ENCODE measurements around the gene SUPT20H. TPM values are rescaled to one million over a fixed set of nuclear protein-coding genes. Genes with fewer than 3 reads are reported as not detected.

Gene SUPT20H
- polyA plus RNA-seq, 3 donors = 24.7 to 39.8 (median 35.5) TPM

- DNase-seq = no peak
- intact Hi-C loops (cut with micrococcal nuclease) = no loop called here
- H4K20me1 ChIP-seq (ENCODE audit: insufficient read depth, low read length) = peaks cover 4% of the 10 kb centered on the region
- H3K36me3 ChIP-seq (replicated peaks in 1 of 2; ENCODE audit: control insufficient read depth in 1 of 2, insufficient read depth in 2 of 2, low read length in 2 of 2) = peaks cover 93 to 100% of the 10 kb centered on the region in 2 donors
- no peak overlapping the region for H3K27ac ChIP-seq (ENCODE audit: low read depth in 1 of 2, low read length in 2 of 2)
- no peak overlapping the region for H3K4me3 Mint-ChIP-seq
- H3K4me1 ChIP-seq (ENCODE audit: control insufficient read depth in 1 of 2, insufficient read depth in 2 of 2, low read length in 2 of 2) = no peaks in the 10 kb centered on the region
- H3K4me2 ChIP-seq (replicated peaks; ENCODE audit: extremely low read depth, low read length, poor library complexity, severe bottlenecking) = no peak overlapping the region
- no peaks in the 10 kb centered on the region for H3K27me3 ChIP-seq (ENCODE audit: control insufficient read depth in 2 of 2, insufficient read depth in 2 of 2, low read length in 2 of 2)
- no peak overlapping the region for H3K9ac ChIP-seq (ENCODE audit: insufficient read depth, low read length, poor library complexity, severe bottlenecking)
- H3K27me3 Mint-ChIP-seq (ENCODE audit: low read depth in 3 of 3) = no peaks in the 10 kb centered on the region
- no CpG with 5 or more reads among the region's 1 CpG for WGBS (ENCODE audit: insufficient coverage)
- no peak overlapping the region for H3K4me3 ChIP-seq (replicated peaks in 1 of 3; ENCODE audit: low read depth in 2 of 3, low read length in 3 of 3)
- no peaks in the 10 kb centered on the region for H3K9me3 Mint-ChIP-seq
- no peaks in the 10 kb centered on the region for H3K4me1 Mint-ChIP-seq
- H3K36me3 Mint-ChIP-seq = peaks cover 77 to 78% of the 10 kb centered on the region in 2 donors
- H3K27ac Mint-ChIP-seq = no peak overlapping the region
- H3K79me2 ChIP-seq (ENCODE audit: insufficient read depth, low read length) = no peaks in the 10 kb centered on the region
- H2AFZ ChIP-seq (ENCODE audit: insufficient read depth, low read depth, low read length, poor library complexity, severe bottlenecking) = no peak overlapping the region
- H3K9me3 ChIP-seq (replicated peaks in 1 of 2; ENCODE audit: control insufficient read depth in 1 of 2, insufficient read depth in 1 of 2, low read length in 2 of 2) = no peaks in the 10 kb centered on the region
- no peak for TF ChIP-seq CTCF (IDR thresholded peaks at IDR 0.05)
These were observed 48.5 kb downstream of the SUPT20H start for GRCh38 chr13:37011002-37011401.

DNA sequence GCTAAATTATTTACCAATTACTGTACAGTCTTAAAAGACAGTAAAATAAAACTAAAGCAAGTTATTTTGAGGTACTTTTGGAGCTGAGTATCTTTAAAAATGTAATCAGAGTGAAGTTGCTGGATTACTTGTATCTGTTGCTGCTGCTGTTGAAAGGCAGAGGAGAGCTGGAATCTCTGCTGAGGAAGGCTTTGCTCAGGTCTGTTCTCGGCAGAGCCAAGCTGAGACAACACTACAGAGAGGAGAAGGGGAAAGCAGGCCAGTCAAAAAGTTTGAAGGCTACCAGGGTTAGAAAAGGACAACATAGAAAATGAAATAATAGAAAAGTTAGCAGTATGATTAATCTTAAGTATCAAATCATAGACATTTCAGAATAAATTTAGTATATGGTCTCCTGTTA lies 49.1 kb downstream of the SUPT20H start:
- Histone ChIP-seq H3K9me3 (replicated peaks in 1 of 2; ENCODE audit: control insufficient read depth in 1 of 2, insufficient read depth in 1 of 2, low read length in 2 of 2) (no peaks in the 10 kb centered on the region), H3K79me2 (ENCODE audit: insufficient read depth, low read length) (no peaks in the 10 kb centered on the region), H3K4me3 (replicated peaks in 1 of 3; ENCODE audit: low read depth in 2 of 3, low read length in 3 of 3) (no peak overlapping the region), H3K27me3 (ENCODE audit: control insufficient read depth in 2 of 2, insufficient read depth in 2 of 2, low read length in 2 of 2) (no peaks in the 10 kb centered on the region), H3K9ac (ENCODE audit: insufficient read depth, low read length, poor library complexity, severe bottlenecking) (no peak overlapping the region), H3K4me2 (replicated peaks; ENCODE audit: extremely low read depth, low read length, poor library complexity, severe bottlenecking) (no peak overlapping the region), H3K4me1 (ENCODE audit: control insufficient read depth in 1 of 2, insufficient read depth in 2 of 2, low read length in 2 of 2) (no peaks in the 10 kb centered on the region), H2AFZ (ENCODE audit: insufficient read depth, low read depth, low read length, poor library complexity, severe bottlenecking) (no peak overlapping the region), H4K20me1 (ENCODE audit: insufficient read depth, low read length) (peaks cover 4% of the 10 kb centered on the region), H3K27ac (ENCODE audit: low read depth in 1 of 2, low read length in 2 of 2) (no peak overlapping the region), H3K36me3 (replicated peaks in 1 of 2; ENCODE audit: control insufficient read depth in 1 of 2, insufficient read depth in 2 of 2, low read length in 2 of 2) (peaks cover 90 to 100% of the 10 kb centered on the region in 2 donors)
- no peak for TF ChIP-seq CTCF (IDR thresholded peaks at IDR 0.05)
- no peaks in the 10 kb centered on the region for H3K27me3 Mint-ChIP-seq (ENCODE audit: low read depth in 3 of 3)
- WGBS (ENCODE audit: insufficient coverage) = 100% methylated on average over 1 of the region's 1 CpG
- no peak for DNase-seq
- H3K4me3 Mint-ChIP-seq = no peak overlapping the region
- no peaks in the 10 kb centered on the region for H3K4me1 Mint-ChIP-seq
- H3K27ac Mint-ChIP-seq = no peak overlapping the region
- H3K36me3 Mint-ChIP-seq = peaks cover 77 to 78% of the 10 kb centered on the region in 2 donors
- intact Hi-C loops (cut with micrococcal nuclease) = no loop called here
- no peaks in the 10 kb centered on the region for H3K9me3 Mint-ChIP-seq
